Neural crest cell (in vitro differentiated cells): ENCODE data around the gene RIMS1. TPM values are rescaled to one million over a fixed set of nuclear protein-coding genes. Genes with fewer than 3 reads are reported as not detected.

Experiments used
- DNase-seq: peaks from one replicate; pipeline ENCODE4 v3.0.0; 2021; ENCODE audit warnings: low read depth, mixed read lengths, low spot score
- H3K27ac Mint-ChIP-seq: one replicate; pipeline ENCODE4 v1.8.0; 2021; ENCODE audit warnings: mild to moderate bottlenecking, mixed read lengths; ENCODE audit not compliant: unreplicated experiment
- H3K27me3 Mint-ChIP-seq: 2 replicates; pipeline ENCODE4 v1.8.0; 2021; ENCODE audit warnings: low read depth, mild to moderate bottlenecking, mixed read lengths
- H3K36me3 Mint-ChIP-seq: 2 replicates; pipeline ENCODE4 v1.8.0; 2021; ENCODE audit warnings: low read depth, mild to moderate bottlenecking, mixed read lengths
- H3K4me1 Mint-ChIP-seq: 2 replicates; pipeline ENCODE4 v1.8.0; 2021; ENCODE audit warnings: mixed read lengths
- H3K4me3 Mint-ChIP-seq: one replicate; pipeline ENCODE4 v1.8.0; 2021; ENCODE audit warnings: mild to moderate bottlenecking, mixed read lengths
- H3K9me3 Mint-ChIP-seq: 2 replicates; pipeline ENCODE4 v1.8.0; 2021; ENCODE audit warnings: mixed read lengths
- long read RNA-seq: library from polyadenylated mRNA; unstranded; transcript quantifications from one replicate; pipeline ENCODE4 v2.0.0, GENCODE V29; 2020
- total RNA-seq: library from RNA; stranded (reverse); gene quantifications from 2 replicates; pipeline ENCODE4 v1.2.1, GENCODE V29; 2021
- TF ChIP-seq, protein P1 (sequence below): fragments of 200-600 bp; sonication (generic); conservative IDR thresholded peaks from 2 replicates; pipeline ENCODE4 v1.5.0; 2021; ENCODE audit warnings: antibody characterized with exemption, mild to moderate bottlenecking

Gene RIMS1
- total RNA-seq: 4.5 and 5.3 TPM in 2 replicates
- long read RNA-seq, partial matches to known transcripts: 1 of 2 reads
- long read RNA-seq, other reads (novel, unspliced or antisense): 1 of 2 reads

- H3K36me3 Mint-ChIP-seq: no peaks in the 10 kb centered on the region
- H3K27ac Mint-ChIP-seq: peak within 1 kb of the TSS; percentile 92
- no peaks in the 10 kb centered on the region for H3K9me3 Mint-ChIP-seq
- H3K4me1 Mint-ChIP-seq: peaks cover 7% of the 10 kb centered on the region
- DNase-seq: peak; percentile 64
- peak within 1 kb of the TSS; percentile 91 for H3K4me3 Mint-ChIP-seq
- TF ChIP-seq, protein P1, sequence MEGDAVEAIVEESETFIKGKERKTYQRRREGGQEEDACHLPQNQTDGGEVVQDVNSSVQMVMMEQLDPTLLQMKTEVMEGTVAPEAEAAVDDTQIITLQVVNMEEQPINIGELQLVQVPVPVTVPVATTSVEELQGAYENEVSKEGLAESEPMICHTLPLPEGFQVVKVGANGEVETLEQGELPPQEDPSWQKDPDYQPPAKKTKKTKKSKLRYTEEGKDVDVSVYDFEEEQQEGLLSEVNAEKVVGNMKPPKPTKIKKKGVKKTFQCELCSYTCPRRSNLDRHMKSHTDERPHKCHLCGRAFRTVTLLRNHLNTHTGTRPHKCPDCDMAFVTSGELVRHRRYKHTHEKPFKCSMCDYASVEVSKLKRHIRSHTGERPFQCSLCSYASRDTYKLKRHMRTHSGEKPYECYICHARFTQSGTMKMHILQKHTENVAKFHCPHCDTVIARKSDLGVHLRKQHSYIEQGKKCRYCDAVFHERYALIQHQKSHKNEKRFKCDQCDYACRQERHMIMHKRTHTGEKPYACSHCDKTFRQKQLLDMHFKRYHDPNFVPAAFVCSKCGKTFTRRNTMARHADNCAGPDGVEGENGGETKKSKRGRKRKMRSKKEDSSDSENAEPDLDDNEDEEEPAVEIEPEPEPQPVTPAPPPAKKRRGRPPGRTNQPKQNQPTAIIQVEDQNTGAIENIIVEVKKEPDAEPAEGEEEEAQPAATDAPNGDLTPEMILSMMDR: peak; percentile 63
- peaks cover 59% of the 10 kb centered on the region for H3K27me3 Mint-ChIP-seq
These were observed at the start of gene RIMS1 for GRCh38 chr6:71886184-71887005. Gene RIMS1, plus strand, starts transcription at chr6:71886550. Its CDS starts 474 bp downstream, at chr6:71887024.

- TF ChIP-seq, protein P1: no peak
- no peak for DNase-seq
- no peaks in the 10 kb centered on the region for H3K36me3 Mint-ChIP-seq
- H3K4me1 Mint-ChIP-seq: no peaks in the 10 kb centered on the region
- no peaks in the 10 kb centered on the region for H3K27me3 Mint-ChIP-seq
- H3K4me3 Mint-ChIP-seq: no peak overlapping the region
- H3K27ac Mint-ChIP-seq: no peak overlapping the region
- H3K9me3 Mint-ChIP-seq: no peaks in the 10 kb centered on the region
These were observed 35.1 kb upstream of the RIMS1 start for GRCh38 chr6:71851214-71851613.

- Mint-ChIP-seq H3K27ac (no peak overlapping the region), H3K27me3 (no peaks in the 10 kb centered on the region), H3K4me3 (no peak overlapping the region), H3K9me3 (no peaks in the 10 kb centered on the region), H3K36me3 (no peaks in the 10 kb centered on the region), H3K4me1 (no peaks in the 10 kb centered on the region)
- no peak for DNase-seq
- TF ChIP-seq, protein P1: no peak
These were observed 33.4 kb upstream of the RIMS1 start for GRCh38 chr6:71852948-71853347.

DNA sequence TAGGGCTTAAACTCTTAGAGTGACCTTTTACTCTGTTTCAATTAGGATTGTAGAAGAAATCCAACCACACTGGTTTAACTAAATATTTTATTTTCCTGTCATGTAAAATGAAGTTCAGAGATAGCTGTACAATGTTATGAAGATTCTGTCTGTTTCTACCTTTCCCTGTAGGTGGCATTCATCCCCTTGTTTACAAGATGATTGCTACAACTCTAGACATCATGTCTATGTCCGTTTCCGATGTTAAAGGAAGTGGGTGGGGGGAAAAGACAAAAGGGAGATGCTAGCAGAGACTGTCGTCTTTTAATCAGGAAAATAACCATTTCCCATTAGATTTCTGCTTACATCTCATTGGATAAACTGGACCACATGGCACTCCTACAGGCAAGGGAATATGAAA is 30.9 kb upstream of the RIMS1 start:
- H3K27ac Mint-ChIP-seq: no peak overlapping the region
- TF ChIP-seq, protein P1: no peak
- peaks cover 2% of the 10 kb centered on the region for H3K9me3 Mint-ChIP-seq
- no peak overlapping the region for H3K4me3 Mint-ChIP-seq
- no peak for DNase-seq
- no peaks in the 10 kb centered on the region for H3K27me3 Mint-ChIP-seq
- H3K36me3 Mint-ChIP-seq: no peaks in the 10 kb centered on the region
- no peaks in the 10 kb centered on the region for H3K4me1 Mint-ChIP-seq

DNA sequence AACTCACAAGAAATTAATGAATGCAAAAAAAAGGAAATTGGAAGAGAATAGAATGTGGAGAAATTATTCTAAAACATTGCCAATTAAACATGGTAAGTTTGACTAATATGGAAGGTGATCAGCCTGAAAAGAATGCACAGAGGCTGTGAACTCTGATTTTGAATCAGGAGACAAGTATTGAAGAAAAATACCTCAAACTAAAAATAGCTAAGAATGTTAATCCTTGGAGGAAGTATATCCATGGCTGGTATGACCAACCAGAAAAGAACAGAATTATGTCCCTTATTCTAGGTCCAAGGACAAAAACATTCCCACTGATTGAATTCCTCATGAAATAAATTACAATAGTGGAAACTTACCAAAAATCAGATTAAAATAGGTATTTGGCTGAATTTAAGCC is 7.3 kb upstream of the RIMS1 start:
- no peaks in the 10 kb centered on the region for H3K4me1 Mint-ChIP-seq
- TF ChIP-seq, protein P1: no peak
- H3K27ac Mint-ChIP-seq: no peak overlapping the region
- H3K4me3 Mint-ChIP-seq: no peak overlapping the region
- no peaks in the 10 kb centered on the region for H3K9me3 Mint-ChIP-seq
- no peaks in the 10 kb centered on the region for H3K36me3 Mint-ChIP-seq
- peaks cover 20% of the 10 kb centered on the region for H3K27me3 Mint-ChIP-seq
- no peak for DNase-seq
